Activated CD8-positive, alpha-beta T cell treated with anti-CD3 and anti-CD28 coated beads, Interleukin-2, amount 10 ng/mL, durations not matched to agents 7 days and 5 days (primary cell): ENCODE data around the gene EXOC6B. TPM values are rescaled to one million over a fixed set of nuclear protein-coding genes. Genes with fewer than 3 reads are reported as not detected.

Experiments
- ATAC-seq: fragments of 150-1000 bp; cut with Tn5 transposase; one replicate; pipeline ENCODE4 v1.10.0; 2021; ENCODE audit warnings: moderate library complexity
- CTCF ChIA-PET: fragments of 350-600 bp; sonication (Branson Sonifier 250); formaldehyde crosslinking; loops from one replicate; lab custom pipeline; 2021; ENCODE audit warnings: antibody characterized with exemption; lab: Charles Lee
- POLR2A ChIA-PET: fragments of 350-600 bp; sonication (Branson Sonifier 250); formaldehyde crosslinking; loops from one replicate; lab custom pipeline; 2021; ENCODE audit warnings: antibody characterized with exemption; lab: Charles Lee
- DNase-seq: peaks from one replicate; pipeline ENCODE4 v3.0.0-alpha.2; 2020
- H3K27ac Mint-ChIP-seq: one replicate; pipeline ENCODE4 v1.8.0; 2021; ENCODE audit warnings: mild to moderate bottlenecking, mixed read lengths
- H3K27me3 Mint-ChIP-seq: one replicate; pipeline ENCODE4 v1.8.0; 2021; ENCODE audit warnings: low read depth, mixed read lengths
- H3K36me3 Mint-ChIP-seq: one replicate; pipeline ENCODE4 v1.8.0; 2021; ENCODE audit warnings: low read depth, mixed read lengths
- H3K4me1 Mint-ChIP-seq: one replicate; pipeline ENCODE4 v1.8.0; 2021; ENCODE audit warnings: low read depth, mixed read lengths
- H3K4me3 Mint-ChIP-seq: one replicate; pipeline ENCODE4 v1.8.0; 2021; ENCODE audit warnings: mild to moderate bottlenecking, mixed read lengths
- H3K9me3 Mint-ChIP-seq: one replicate; pipeline ENCODE4 v1.8.0; 2022; ENCODE audit warnings: mixed read lengths; ENCODE audit not compliant: insufficient read depth
- total RNA-seq, 2 experiments: library from RNA; stranded (reverse); gene quantifications; one replicate each; pipeline ENCODE4 v1.2.3, GENCODE V29; 2021

EXOC6B gene
- total RNA-seq, 2 experiments from 2014 or later = 17.8 to 18.8 TPM

DNA sequence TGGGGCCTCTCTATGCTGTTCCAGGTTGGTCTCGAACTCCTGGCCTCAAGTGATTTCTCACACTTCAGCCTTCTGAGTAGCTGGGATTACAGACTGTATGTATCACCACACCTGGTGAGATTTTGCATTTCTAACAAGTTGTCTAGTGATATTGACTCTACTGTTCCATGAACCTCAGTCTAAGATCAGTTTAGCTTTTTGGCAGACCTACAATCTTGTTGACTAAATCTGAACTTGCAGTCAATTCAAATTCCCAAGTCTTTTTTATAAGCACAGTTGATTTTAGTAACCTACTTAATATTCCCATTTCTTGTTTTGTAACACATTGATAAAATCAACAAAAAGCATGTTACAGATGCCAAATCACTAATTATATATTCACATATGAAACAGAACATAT lies 412.1 kb downstream of the EXOC6B start:
- H3K27me3 Mint-ChIP-seq = no peaks in the 10 kb centered on the region
- H3K27ac Mint-ChIP-seq = no peak overlapping the region
- ChIA-PET POLR2A (no interaction called here), CTCF (no interaction called here)
- ATAC-seq = no peak
- no peaks in the 10 kb centered on the region for H3K9me3 Mint-ChIP-seq
- H3K36me3 Mint-ChIP-seq = no peaks in the 10 kb centered on the region
- H3K4me1 Mint-ChIP-seq = no peaks in the 10 kb centered on the region
- no peak overlapping the region for H3K4me3 Mint-ChIP-seq
- DNase-seq = no peak

DNA sequence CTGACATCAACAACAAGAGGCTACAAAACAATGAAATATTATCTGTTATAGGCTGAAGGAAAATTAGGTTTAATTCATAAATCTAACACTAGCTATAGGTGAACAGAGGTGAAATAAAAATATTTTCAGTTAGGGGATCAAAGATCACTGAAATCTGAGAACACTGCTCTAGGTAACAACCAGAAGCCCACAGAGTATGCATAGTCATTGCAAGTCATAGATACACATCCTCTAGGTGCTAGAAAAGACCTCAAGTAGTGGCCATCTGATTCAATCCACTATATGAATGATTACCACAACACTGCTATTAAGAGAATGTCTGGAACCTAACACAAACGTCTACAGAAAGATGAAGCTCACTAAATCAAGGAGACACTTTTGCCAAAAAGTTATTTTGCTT lies 413.6 kb downstream of the EXOC6B start:
- H3K4me3 Mint-ChIP-seq = no peak overlapping the region
- no peak overlapping the region for H3K27ac Mint-ChIP-seq
- H3K36me3 Mint-ChIP-seq = no peaks in the 10 kb centered on the region
- DNase-seq (no peak), ATAC-seq (no peak)
- H3K4me1 Mint-ChIP-seq = no peaks in the 10 kb centered on the region
- ChIA-PET CTCF (no interaction called here), POLR2A (no interaction called here)
- no peaks in the 10 kb centered on the region for H3K27me3 Mint-ChIP-seq
- no peaks in the 10 kb centered on the region for H3K9me3 Mint-ChIP-seq

DNA sequence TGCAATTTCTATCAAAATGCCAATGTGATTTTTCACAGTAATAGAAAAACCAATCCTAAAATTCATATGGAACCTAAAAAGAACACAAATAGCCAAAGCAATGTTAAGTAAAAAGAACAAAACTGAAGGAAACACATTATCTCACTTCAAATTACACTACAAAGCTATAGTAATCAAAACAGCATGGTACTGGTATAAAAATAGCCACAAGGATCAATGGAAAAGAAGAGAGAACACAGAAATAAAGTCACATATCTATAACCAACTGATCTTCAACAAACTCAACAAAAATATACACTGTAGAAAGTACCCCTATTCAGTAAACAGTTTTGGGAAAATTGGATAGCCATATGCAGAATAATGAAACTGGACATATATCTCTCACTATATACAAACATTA lies 426.0 kb downstream of the EXOC6B start:
- DNase-seq (no peak), ATAC-seq (no peak)
- no peaks in the 10 kb centered on the region for H3K4me1 Mint-ChIP-seq
- peaks cover 8% of the 10 kb centered on the region for H3K9me3 Mint-ChIP-seq
- ChIA-PET POLR2A (no interaction called here), CTCF (no interaction called here)
- no peaks in the 10 kb centered on the region for H3K36me3 Mint-ChIP-seq
- no peak overlapping the region for H3K4me3 Mint-ChIP-seq
- no peak overlapping the region for H3K27ac Mint-ChIP-seq
- H3K27me3 Mint-ChIP-seq = no peaks in the 10 kb centered on the region

DNA sequence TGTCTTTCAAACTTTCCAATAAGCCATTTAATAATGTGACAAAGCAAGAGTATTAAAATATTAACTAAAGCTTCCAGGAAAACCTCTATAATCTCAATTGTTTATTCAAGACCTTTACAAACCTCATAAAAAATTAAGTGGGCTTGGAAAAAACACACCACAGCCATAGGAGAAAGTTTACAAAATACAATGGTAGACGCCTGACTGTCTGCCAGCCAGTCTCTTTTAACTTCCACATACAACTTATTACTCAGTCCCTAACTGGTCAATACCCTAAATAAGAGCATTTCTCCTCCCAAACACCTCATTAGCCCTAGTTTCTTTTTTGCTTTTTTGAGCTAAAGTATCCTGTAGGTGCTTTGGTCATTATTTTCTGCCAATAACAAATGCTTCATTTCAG lies 430.7 kb downstream of the EXOC6B start:
- CTCF ChIA-PET = no interaction called here
- Mint-ChIP-seq H3K27ac (no peak overlapping the region), H3K27me3 (no peaks in the 10 kb centered on the region), H3K4me3 (no peak overlapping the region), H3K9me3 (peaks cover 11% of the 10 kb centered on the region), H3K36me3 (no peaks in the 10 kb centered on the region), H3K4me1 (no peaks in the 10 kb centered on the region)
- POLR2A ChIA-PET = no interaction called here
- ATAC-seq = no peak
- DNase-seq = no peak

DNA sequence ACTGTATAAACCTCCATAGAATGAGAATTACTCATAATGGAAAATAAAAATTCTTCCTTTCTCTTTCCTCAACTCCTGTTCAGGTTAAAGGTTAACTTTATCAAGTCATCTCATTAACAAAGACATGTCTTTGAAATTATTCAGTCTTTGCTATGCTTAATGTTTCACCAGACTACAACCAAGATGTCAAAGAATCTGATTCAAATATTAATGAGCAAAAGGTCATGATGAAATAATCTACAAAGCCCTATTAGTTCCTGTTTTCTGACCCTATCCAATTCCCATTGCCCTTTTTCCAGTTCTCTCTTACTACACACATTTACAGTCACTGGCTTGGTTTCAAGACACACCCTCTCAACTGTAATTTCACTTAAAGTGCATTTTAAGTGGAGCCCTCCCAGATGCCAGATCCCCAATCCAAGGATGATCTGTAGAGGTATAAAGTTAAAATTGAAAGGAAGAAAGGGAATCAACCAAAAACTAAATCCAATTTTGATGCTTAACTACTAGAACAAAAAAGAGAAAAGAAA lies 431.2 kb downstream of the EXOC6B start:
- ATAC-seq = no peak
- POLR2A ChIA-PET = no interaction called here
- Mint-ChIP-seq H3K9me3 (peaks cover 6% of the 10 kb centered on the region), H3K4me3 (no peak overlapping the region), H3K27me3 (no peaks in the 10 kb centered on the region), H3K36me3 (no peaks in the 10 kb centered on the region), H3K27ac (no peak overlapping the region), H3K4me1 (no peaks in the 10 kb centered on the region)
- CTCF ChIA-PET = no interaction called here
- no peak for DNase-seq

DNA sequence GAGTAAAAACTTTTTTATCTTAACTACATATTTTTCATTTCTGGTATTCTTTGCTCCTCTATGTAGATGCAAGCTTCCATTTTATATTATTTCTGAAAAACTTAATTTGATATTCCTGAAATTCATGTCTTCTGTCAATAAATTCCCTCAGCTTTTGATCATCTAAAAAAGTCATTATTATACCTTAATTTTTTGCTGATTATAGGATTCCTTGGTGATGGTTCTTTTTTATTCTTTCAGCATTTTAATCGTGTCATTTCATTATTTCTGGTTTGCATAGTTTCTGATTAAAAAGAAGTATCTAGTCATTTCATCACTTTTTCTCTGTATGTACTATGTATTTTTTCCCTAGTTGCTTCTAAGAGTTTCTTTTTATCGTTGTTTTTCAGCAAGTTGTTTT lies 436.4 kb downstream of the EXOC6B start:
- DNase-seq (no peak), ATAC-seq (no peak)
- Mint-ChIP-seq H3K27ac (no peak overlapping the region), H3K36me3 (no peaks in the 10 kb centered on the region), H3K4me3 (no peak overlapping the region), H3K27me3 (no peaks in the 10 kb centered on the region), H3K4me1 (no peaks in the 10 kb centered on the region), H3K9me3 (peaks cover 15% of the 10 kb centered on the region)
- CTCF ChIA-PET = no interaction called here
- POLR2A ChIA-PET = no interaction called here

DNA sequence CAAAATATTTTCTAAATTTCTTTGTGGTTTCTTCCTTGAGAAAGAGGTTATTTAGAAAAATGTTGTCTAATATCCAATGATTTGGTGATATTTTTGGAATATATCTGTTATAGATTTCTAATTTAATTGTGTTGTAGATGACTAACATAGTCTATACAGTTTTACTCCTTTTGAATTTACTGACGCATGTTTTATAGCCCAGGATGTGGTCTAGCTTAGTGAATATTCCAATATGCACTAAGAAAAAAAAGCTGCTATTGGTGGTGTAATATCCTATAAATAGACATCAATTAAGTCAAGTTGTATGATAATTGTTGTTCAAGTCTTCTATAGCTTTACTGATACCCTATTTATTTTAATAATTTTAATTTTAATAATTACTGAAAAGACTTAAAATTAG lies 437.6 kb downstream of the EXOC6B start:
- Mint-ChIP-seq H3K27ac (no peak overlapping the region), H3K9me3 (peaks cover 15% of the 10 kb centered on the region), H3K4me3 (no peak overlapping the region), H3K27me3 (no peaks in the 10 kb centered on the region), H3K4me1 (no peaks in the 10 kb centered on the region), H3K36me3 (no peaks in the 10 kb centered on the region)
- no peak for DNase-seq
- no peak for ATAC-seq
- CTCF ChIA-PET = no interaction called here
- POLR2A ChIA-PET = no interaction called here

DNA sequence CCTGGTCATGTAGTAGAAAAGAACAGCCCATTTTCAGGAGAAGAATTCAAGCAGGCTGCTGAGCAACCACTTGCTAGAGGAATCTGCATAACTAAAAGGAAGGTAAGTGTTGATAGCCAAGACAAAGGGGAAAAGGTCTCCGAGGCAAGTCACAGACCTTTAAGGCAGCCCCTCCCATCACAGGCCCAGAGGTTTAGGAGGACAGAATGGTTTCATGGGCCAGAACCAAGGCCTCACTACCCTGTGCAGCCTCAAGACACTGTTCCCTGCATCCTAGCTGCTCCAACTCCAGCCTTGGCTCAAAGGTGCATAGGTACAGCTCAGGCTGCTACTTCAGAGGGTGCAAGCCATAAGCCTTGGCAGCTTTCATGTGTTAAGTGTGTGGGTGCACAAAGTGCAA lies 439.5 kb downstream of the EXOC6B start:
- no peak overlapping the region for H3K27ac Mint-ChIP-seq
- ATAC-seq (no peak), DNase-seq (no peak)
- H3K4me1 Mint-ChIP-seq = no peaks in the 10 kb centered on the region
- no peaks in the 10 kb centered on the region for H3K27me3 Mint-ChIP-seq
- H3K4me3 Mint-ChIP-seq = no peak overlapping the region
- no peaks in the 10 kb centered on the region for H3K36me3 Mint-ChIP-seq
- POLR2A ChIA-PET = no interaction called here
- H3K9me3 Mint-ChIP-seq = peaks cover 19% of the 10 kb centered on the region
- CTCF ChIA-PET = no interaction called here

DNA sequence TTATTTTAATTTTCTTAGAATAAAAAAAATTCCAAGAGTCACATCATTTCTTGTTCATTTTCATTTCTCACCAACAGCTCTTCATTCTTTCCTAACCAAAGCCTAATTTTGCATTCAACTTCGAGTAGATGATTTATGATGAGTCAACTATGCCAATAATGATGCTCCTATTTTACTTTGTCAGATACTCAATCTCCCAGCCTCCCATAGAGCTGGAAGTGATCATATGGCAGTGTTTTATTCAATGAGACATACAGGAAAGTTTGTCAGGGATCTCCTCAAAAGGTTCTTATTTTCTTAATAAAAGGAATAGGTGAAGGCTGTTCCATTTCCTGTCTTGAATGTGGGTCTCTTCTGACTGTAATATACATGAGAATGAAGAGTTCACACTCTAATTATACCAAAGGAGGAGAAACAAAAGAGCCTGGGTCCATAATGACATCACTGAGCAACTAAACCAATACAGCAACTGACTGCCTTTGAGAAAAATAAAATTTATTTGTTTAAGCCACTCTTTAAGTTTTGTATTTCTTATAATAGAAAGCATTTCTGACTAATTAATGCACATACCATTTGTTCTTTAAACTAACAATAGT lies 447.0 kb downstream of the EXOC6B start:
- H3K4me1 Mint-ChIP-seq = no peaks in the 10 kb centered on the region
- H3K4me3 Mint-ChIP-seq = no peak overlapping the region
- DNase-seq (no peak), ATAC-seq (no peak)
- POLR2A ChIA-PET = no interaction called here
- CTCF ChIA-PET = no interaction called here
- peaks cover 10% of the 10 kb centered on the region for H3K9me3 Mint-ChIP-seq
- no peaks in the 10 kb centered on the region for H3K36me3 Mint-ChIP-seq
- H3K27me3 Mint-ChIP-seq = no peaks in the 10 kb centered on the region
- no peak overlapping the region for H3K27ac Mint-ChIP-seq

DNA sequence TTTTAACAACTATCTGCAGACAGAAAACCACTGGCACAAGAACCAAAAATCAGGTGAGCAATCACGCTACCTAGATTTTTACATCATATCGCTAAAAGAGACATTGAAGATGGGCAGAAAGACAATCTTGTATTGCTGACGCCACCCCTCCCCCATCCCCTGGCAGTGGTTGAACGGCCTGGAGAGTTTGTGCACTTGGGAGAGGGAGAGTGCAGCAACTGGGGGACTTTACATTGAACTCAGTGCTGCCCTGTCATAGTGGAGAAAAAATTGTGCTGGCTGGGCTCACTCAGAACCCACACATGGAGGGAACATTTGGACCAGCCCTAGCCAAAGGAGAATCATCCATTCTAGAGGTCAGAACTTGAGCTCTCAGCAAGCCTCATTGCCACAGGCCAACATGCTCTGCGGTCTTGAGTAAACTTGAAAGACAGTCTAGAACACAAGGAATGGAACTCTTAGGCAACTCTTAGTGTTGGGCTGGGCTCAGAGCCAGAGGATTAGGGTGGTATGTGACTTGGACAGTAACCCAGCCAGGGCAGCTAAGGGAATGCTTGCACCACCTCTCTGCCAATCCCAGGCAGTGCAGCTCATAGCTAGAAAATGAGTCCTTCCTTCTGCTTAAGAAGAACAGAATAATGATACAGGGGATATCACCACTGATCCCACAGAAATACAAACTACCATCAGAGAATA lies 458.2 kb downstream of the EXOC6B start:
- no peaks in the 10 kb centered on the region for H3K36me3 Mint-ChIP-seq

DNA sequence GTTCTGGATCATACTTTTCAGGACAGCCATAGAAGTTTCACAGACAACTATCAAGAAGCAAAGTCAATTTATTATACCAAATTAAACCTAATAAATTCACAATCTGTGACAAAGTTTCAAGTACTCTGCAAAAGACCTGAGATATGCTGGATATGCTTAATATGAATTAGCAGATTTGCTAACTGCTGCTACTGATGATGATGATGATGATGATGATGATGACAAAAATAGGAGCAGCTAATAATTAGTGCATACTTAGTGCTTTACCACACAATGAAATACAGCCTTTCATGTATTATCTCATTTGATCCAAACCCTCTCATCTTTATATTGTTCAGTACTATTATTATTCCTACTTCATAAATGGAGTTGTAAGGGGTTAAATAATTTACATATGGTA lies 462.4 kb downstream of the EXOC6B start:
- no peak for ATAC-seq
- CTCF ChIA-PET = no interaction called here
- DNase-seq = no peak
- Mint-ChIP-seq H3K27me3 (no peaks in the 10 kb centered on the region), H3K4me3 (no peak overlapping the region), H3K27ac (no peak overlapping the region), H3K4me1 (no peaks in the 10 kb centered on the region), H3K36me3 (no peaks in the 10 kb centered on the region), H3K9me3 (no peaks in the 10 kb centered on the region)
- POLR2A ChIA-PET = no interaction called here

More for the DNA sequence above, 458.2 kb downstream of the EXOC6B start:
- DNase-seq (no peak), ATAC-seq (no peak)
- Mint-ChIP-seq H3K4me1 (no peaks in the 10 kb centered on the region), H3K27ac (no peak overlapping the region), H3K9me3 (peaks cover 8% of the 10 kb centered on the region), H3K27me3 (no peaks in the 10 kb centered on the region), H3K4me3 (no peak overlapping the region)
- ChIA-PET POLR2A (no interaction called here), CTCF (no interaction called here)

DNA sequence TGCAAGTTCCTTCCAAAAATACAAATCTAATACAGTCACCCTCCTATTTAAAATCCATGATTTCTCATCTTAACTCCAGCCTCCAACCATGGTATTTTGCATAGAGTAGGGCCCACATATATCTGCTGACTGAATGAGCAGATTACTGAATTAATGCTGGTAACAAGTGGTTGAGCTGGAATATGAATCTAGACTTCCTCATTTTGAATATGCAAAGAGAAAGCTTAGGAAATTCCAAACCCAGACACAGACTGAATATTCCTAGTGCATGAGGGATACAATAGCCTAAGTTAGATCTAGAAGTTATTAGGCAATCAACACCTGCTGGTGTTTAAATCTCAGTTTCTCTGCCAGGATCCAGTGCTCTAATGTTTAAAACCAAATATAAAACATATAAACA lies 463.1 kb downstream of the EXOC6B start:
- H3K36me3 Mint-ChIP-seq = no peaks in the 10 kb centered on the region
- DNase-seq = no peak
- H3K4me1 Mint-ChIP-seq = no peaks in the 10 kb centered on the region
- H3K27me3 Mint-ChIP-seq = no peaks in the 10 kb centered on the region
- ChIA-PET POLR2A (no interaction called here), CTCF (no interaction called here)
- H3K4me3 Mint-ChIP-seq = no peak overlapping the region
- H3K27ac Mint-ChIP-seq = no peak overlapping the region
- no peaks in the 10 kb centered on the region for H3K9me3 Mint-ChIP-seq
- ATAC-seq = no peak
